Mammary epithelial cell (primary cell): ENCODE results near the gene H6PD.

ENCODE experiments used
- EZH2 ChIP-seq: IDR thresholded peaks from 2 replicates; pipeline ENCODE4 v1.6.1; 2012; ENCODE audit warnings: low read length, inconsistent platforms, borderline replicate concordance
- TF ChIP-seq, protein P1 (sequence below), 2 donors: IDR thresholded peaks in 1 of 2; conservative IDR thresholded peaks in 1 of 2; 2 replicates each; pipeline ENCODE4 v1.5.1; 2011 to 2012; ENCODE audit warnings: inconsistent platforms in 2 of 2, low read length in 2 of 2, mild to moderate bottlenecking in 2 of 2, control low read depth in 1 of 2, low read depth in 1 of 2; ENCODE audit not compliant: insufficient read depth in 1 of 2; ENCODE audit errors: extremely low read depth in 1 of 2

DNA sequence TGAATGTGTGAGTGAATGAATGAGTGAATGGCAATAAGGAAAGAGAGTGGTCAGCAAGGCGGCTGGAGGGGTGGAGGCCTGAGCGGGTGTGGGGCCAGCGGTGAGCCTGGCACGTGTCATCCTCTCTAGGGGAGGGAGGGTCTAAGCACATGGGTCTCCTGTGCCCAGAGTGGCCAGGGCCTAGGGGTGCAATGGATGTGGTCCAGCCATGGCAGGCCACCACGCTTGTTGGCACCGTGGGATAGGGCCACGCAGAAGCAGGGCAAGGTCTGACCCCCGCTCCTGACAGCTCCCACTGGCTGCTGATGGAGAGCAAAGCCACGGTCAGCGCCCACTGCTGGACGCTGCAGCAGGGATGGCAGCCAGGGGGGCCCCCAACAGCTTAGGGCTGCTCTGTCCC lies 38.6 kb downstream of the H6PD start:
- TF ChIP-seq, protein P1, sequence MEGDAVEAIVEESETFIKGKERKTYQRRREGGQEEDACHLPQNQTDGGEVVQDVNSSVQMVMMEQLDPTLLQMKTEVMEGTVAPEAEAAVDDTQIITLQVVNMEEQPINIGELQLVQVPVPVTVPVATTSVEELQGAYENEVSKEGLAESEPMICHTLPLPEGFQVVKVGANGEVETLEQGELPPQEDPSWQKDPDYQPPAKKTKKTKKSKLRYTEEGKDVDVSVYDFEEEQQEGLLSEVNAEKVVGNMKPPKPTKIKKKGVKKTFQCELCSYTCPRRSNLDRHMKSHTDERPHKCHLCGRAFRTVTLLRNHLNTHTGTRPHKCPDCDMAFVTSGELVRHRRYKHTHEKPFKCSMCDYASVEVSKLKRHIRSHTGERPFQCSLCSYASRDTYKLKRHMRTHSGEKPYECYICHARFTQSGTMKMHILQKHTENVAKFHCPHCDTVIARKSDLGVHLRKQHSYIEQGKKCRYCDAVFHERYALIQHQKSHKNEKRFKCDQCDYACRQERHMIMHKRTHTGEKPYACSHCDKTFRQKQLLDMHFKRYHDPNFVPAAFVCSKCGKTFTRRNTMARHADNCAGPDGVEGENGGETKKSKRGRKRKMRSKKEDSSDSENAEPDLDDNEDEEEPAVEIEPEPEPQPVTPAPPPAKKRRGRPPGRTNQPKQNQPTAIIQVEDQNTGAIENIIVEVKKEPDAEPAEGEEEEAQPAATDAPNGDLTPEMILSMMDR (conservative IDR thresholded peaks at IDR 0.05 in 1 of 2, IDR thresholded peaks at IDR 0.05 in 1 of 2; ENCODE audit: extremely low read depth in 1 of 2, insufficient read depth in 1 of 2, low read depth in 1 of 2, low read length in 2 of 2), result no peak
- TF ChIP-seq EZH2, result no peak
